Aorta (tissue), 5 donors: ENCODE measurements around the gene ZMYM4. TPM values are rescaled to one million over a fixed set of nuclear protein-coding genes. Genes with fewer than 3 reads are reported as not detected.
"Not testable (repeated sequence)": the region's sequence is repeated elsewhere in the genome, so short reads cannot be mapped to it uniquely, and the experiment has no call there.

Experiments used
- ATAC-seq: fragments of 200-7000 bp; cut with Tn5 transposase; one replicate; pipeline ENCODE4 v1.9.1; 2022; ENCODE audit warnings: moderate library complexity; ENCODE audit not compliant: low FRiP score
- DNase-seq, 2 donors: peaks; one replicate each; pipeline ENCODE4 v3.0.0-alpha.2; 2020
- H3K27ac ChIP-seq, 2 donors: one replicate each; pipeline ENCODE4 v1.5.1; 2013; ENCODE audit warnings: low read length in 2 of 2, mild to moderate bottlenecking in 2 of 2, moderate library complexity in 2 of 2, control low read depth in 1 of 2, inconsistent platforms in 1 of 2, low read depth in 1 of 2
- H3K27me3 ChIP-seq, 2 donors: one replicate each; pipeline ENCODE4 v1.6.1; 2013; ENCODE audit warnings: control low read depth in 1 of 2, low read length in 1 of 2, mild to moderate bottlenecking in 1 of 2, moderate library complexity in 1 of 2; ENCODE audit not compliant: insufficient read depth in 2 of 2, control insufficient read depth in 1 of 2
- H3K36me3 ChIP-seq, 2 donors: one replicate each; pipeline ENCODE4 v1.6.1; 2013; ENCODE audit warnings: control low read depth in 1 of 2, low read length in 1 of 2, mild to moderate bottlenecking in 1 of 2; ENCODE audit not compliant: insufficient read depth in 2 of 2, control insufficient read depth in 1 of 2
- H3K4me1 ChIP-seq, 2 donors: one replicate each; pipeline ENCODE4 v1.6.1; 2013; ENCODE audit warnings: low read length in 2 of 2, control low read depth in 1 of 2, mild to moderate bottlenecking in 1 of 2, moderate library complexity in 1 of 2; ENCODE audit not compliant: insufficient read depth in 2 of 2, control insufficient read depth in 1 of 2
- H3K4me3 ChIP-seq, 2 donors: one replicate each; pipeline ENCODE4 v1.5.1; 2013; ENCODE audit warnings: low read length in 2 of 2, control low read depth in 1 of 2, mild to moderate bottlenecking in 1 of 2
- H3K9me3 ChIP-seq: one replicate; pipeline ENCODE4 v1.6.1; 2013; ENCODE audit warnings: mild to moderate bottlenecking, low read length; ENCODE audit not compliant: control insufficient read depth
- WGBS, 2 donors: extraction: QIAGEN DNeasy Blood & Tissue Kit; methylation state at CpG; one replicate each; pipeline ENCODE4 v1.1.7; 2013; 5-methylcytosine and 5-hydroxymethylcytosine counted together
- intact Hi-C, 2 donors: fragments of 100-400 bp; cut with DNase I; formaldehyde crosslinking; loops; one replicate each; pipeline versions ENCODE4 v1.14.2 to v1.15.0; 2022
- long read RNA-seq, 2 donors: library from polyadenylated mRNA; unstranded; transcript quantifications; one replicate each; pipeline ENCODE4 v2.0.0, GENCODE V29; 2020 to 2021
- polyA plus RNA-seq, 2 donors: library from polyadenylated mRNA; stranded (reverse); fragments of 200-250 nt; gene quantifications; one replicate each; pipeline ENCODE4 v1.2.3, GENCODE V29; 2013
- total RNA-seq, 2 donors: library from RNA; stranded (reverse); fragmentation: NEBNext Ultra II Directional; extraction: Animal tissue kit (Norgen Biotek cat#: 25700); gene quantifications; one replicate each; pipeline ENCODE4 v1.2.1, GENCODE V29; 2021
- donor health status: healthy with polysubstance abuse.
- donor health status: Bipolar disorder and iron deficiency.
- donor health status: DM: no; HTN: no; CAD: no.
- donor health status: DM: no; HTN: no; CAD: no.
- donor health status: DM: yes; HTN: yes; CAD: no.

Gene ZMYM4
- total RNA-seq (10 to 100 TPM; 54.9 to 57.0 TPM), polyA plus RNA-seq (10 to 100 TPM in 1 of 2 donors, 1 to 10 TPM in 1; 6.6 to 10.9 TPM)
- long read RNA-seq, donor 1, partial matches to known transcripts, result 10 of 22 reads
- long read RNA-seq, donor 1, other reads (novel, unspliced or antisense), result 12 of 22 reads
- long read RNA-seq, donor 2, full-length matches to known transcripts, result 1 of 19 reads
- long read RNA-seq, donor 2, partial matches to known transcripts, result 9 of 19 reads
- long read RNA-seq, donor 2, other reads (novel, unspliced or antisense), result 9 of 19 reads

- no peaks in the 10 kb centered on the region for H3K36me3 ChIP-seq
- H3K4me1 ChIP-seq, result peaks cover 0 to 1% of the 10 kb centered on the region in 2 donors
- 2 to 3% methylated on average over 57 to 65 of the region's 65 CpGs for WGBS, 2 donors
- H3K27me3 ChIP-seq, result no peaks in the 10 kb centered on the region
- H3K4me3 ChIP-seq, result peak within 1 kb of the TSS; percentile 85 to 88
- intact Hi-C loops, result no loop called here
- H3K9me3 ChIP-seq, result no peaks in the 10 kb centered on the region
- ATAC-seq (peak; percentile 96), DNase-seq (peak; percentile 95 to 96)
- peak within 1 kb of the TSS in 1 of 2 donors; percentile 20 for H3K27ac ChIP-seq
These were observed at the start of gene ZMYM4 for GRCh38 chr1:35268282-35269200. Gene ZMYM4, plus strand, starts transcription at chr1:35268709. Its CDS starts 338 bp downstream, at chr1:35269047.

- H3K36me3 ChIP-seq, result no peaks in the 10 kb centered on the region
- intact Hi-C loops, result no loop called here
- H3K27me3 ChIP-seq, result no peaks in the 10 kb centered on the region
- no peak overlapping the region for H3K27ac ChIP-seq
- no peaks in the 10 kb centered on the region for H3K4me1 ChIP-seq
- H3K9me3 ChIP-seq, result no peaks in the 10 kb centered on the region
- 47 to 50% methylated on average over 2 of the region's 2 CpGs for WGBS, 2 donors
- H3K4me3 ChIP-seq, result no peak overlapping the region
- DNase-seq (no peak), ATAC-seq (no peak)
These were observed 47.5 kb upstream of the ZMYM4 start for GRCh38 chr1:35220976-35221375.

DNA sequence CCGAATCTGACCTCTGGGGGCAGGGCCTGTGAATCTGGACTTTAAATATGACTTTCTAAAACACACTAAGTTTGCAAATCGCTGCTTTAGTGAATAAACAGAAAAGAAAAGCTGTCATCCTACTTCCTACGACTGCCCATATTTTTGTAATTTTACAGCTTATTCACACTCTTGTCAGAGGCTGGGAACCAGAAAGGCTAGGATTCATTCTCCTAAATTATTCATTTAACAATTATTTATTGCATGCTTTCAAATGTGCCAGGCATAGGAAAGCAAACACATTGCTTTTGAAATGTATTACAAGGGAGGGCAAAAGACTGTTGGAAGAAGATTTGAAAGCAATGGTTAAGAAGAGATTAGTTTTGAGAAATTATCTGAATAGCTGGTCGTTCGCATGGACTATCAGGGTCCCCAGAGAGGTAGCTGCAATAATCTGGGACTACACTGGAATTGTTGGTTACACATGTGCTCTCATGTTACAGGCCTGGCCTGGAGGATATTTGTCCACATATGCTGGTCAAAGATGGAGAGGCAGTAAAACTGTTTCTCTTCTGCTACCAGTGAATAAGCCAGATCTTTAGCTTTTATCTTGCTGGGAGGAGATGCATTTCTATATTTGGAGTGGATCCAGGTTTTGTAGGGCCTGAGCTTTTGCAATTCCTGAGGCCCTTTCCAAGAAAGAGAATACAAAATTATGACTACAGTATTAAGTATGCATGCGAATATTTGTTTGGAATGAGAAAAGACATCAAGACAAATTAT, 46.0 kb upstream of the ZMYM4 start:
- Histone ChIP-seq H3K27ac (no peak overlapping the region), H3K4me1 (no peaks in the 10 kb centered on the region), H3K27me3 (no peaks in the 10 kb centered on the region), H3K36me3 (no peaks in the 10 kb centered on the region), H3K4me3 (no peak overlapping the region), H3K9me3 (no peaks in the 10 kb centered on the region)
- DNase-seq, result no peak
- intact Hi-C loops, result no loop called here
- WGBS, 2 donors, result 35 to 51% methylated on average over 6 of the region's 6 CpGs
- peak; percentile 79 for ATAC-seq

- intact Hi-C loops, result no loop called here
- H3K27ac ChIP-seq, result no peak overlapping the region
These were observed 45.4 kb upstream of the ZMYM4 start for GRCh38 chr1:35223084-35223630.

DNA sequence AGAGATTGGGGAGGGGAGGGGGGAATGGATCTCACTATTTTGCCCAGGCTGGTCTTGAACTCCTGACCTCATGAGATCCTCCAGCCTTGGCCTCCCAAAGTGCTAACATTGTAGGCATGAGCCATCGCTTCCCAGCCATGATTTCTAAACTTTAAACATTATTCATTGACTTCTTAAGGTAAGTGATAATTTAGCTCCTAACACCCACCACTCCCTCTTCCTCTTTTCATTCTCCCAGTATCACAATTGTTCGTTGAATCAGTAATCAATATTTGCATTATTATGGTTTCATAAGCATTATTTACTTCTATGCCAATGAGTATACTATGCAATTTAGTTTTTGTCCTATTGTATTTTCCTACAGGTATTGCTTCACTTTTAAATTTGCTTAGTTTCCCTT, 42.0 kb upstream of the ZMYM4 start:
- WGBS, 2 donors, result 91 to 98% methylated on average over 2 of the region's 2 CpGs
- no peaks in the 10 kb centered on the region for H3K9me3 ChIP-seq
- intact Hi-C loops, result no loop called here
- H3K4me1 ChIP-seq, result no peaks in the 10 kb centered on the region
- H3K36me3 ChIP-seq, result no peaks in the 10 kb centered on the region
- no peak overlapping the region for H3K4me3 ChIP-seq
- no peak for ATAC-seq
- no peak overlapping the region for H3K27ac ChIP-seq
- no peaks in the 10 kb centered on the region for H3K27me3 ChIP-seq
- DNase-seq, result no peak

More at GRCh38 chr1:35223084-35223630, 45.4 kb upstream of the ZMYM4 start:
- no peak for DNase-seq
- H3K36me3 ChIP-seq, result no peaks in the 10 kb centered on the region
- H3K4me3 ChIP-seq, result no peak overlapping the region
- no peaks in the 10 kb centered on the region for H3K4me1 ChIP-seq
- no peaks in the 10 kb centered on the region for H3K27me3 ChIP-seq
- WGBS, 2 donors, result 83 to 87% methylated on average over 4 of the region's 4 CpGs
- H3K9me3 ChIP-seq, result no peaks in the 10 kb centered on the region
- no peak for ATAC-seq

DNA sequence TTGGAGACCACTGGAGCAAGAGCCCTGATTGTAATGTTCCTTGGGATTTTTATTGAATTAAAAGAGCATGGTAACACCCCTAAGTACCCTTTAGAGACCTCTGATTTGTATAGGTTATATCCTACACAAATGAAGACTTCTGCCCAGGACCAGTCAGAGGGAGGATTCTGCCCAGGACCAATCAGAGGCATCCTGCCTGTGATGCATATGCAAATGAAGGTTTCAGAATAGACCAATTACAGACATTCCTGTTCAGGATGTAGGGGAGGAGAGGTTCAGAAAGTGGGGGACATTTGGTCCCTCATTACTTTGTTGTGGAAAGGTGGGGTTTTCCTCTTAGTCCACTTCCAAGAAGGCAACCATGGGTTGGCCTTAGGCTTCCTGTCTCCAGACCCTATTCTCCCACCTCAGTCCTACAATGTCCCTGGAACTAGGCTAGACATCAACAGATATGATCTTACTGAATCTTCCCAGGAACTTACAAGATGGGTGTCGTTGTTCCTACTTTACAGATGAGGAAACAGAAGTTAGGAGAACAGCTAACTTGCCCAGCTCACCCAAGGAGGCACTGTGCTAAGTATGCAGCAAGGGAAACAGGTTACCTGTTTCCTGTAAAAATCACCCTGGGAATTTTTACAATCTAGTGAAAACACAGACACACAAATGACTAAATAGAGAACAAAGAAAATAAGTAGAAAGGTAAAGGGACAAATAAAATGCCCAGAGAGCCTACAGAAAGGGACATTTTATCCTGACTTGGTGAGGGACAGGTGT, 38.7 kb upstream of the ZMYM4 start:
- no peak overlapping the region for H3K27ac ChIP-seq
- H3K36me3 ChIP-seq, result no peaks in the 10 kb centered on the region
- ATAC-seq, result no peak
- H3K27me3 ChIP-seq, result no peaks in the 10 kb centered on the region
- intact Hi-C loops, result no loop called here
- no peak for DNase-seq
- no peak overlapping the region for H3K4me3 ChIP-seq
- H3K4me1 ChIP-seq, result no peaks in the 10 kb centered on the region
- 67 to 80% methylated on average over 1 of the region's 1 CpG for WGBS, 2 donors
- H3K9me3 ChIP-seq, result no peaks in the 10 kb centered on the region

DNA sequence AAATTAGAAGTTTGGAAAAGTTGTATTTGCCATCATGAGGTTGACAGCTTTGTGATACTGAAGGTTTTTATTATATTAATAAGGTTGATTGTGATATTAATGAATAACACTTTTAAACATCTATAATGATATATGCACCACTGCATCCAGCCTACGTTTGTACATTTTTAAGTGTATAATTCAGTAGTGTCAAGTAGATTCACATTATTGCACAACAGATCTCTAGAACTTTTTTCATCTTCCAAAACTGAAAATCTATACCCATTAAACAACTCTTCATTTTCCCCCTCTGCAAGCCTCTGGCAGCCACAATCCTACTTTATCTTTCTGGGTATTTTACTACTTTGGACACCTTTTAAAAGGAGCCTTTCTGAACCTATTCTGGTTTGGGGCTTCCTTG, 37.2 kb upstream of the ZMYM4 start:
- Histone ChIP-seq H3K4me1 (no peaks in the 10 kb centered on the region), H3K27ac (no peak overlapping the region), H3K27me3 (no peaks in the 10 kb centered on the region), H3K4me3 (no peak overlapping the region), H3K36me3 (no peaks in the 10 kb centered on the region), H3K9me3 (no peaks in the 10 kb centered on the region)
- WGBS, 2 donors, result 57 to 65% methylated on average over 1 of the region's 1 CpG
- intact Hi-C loops, result no loop called here
- no peak for ATAC-seq
- no peak for DNase-seq

GRCh38 chr1:35236772-35237171, 31.7 kb upstream of the ZMYM4 start:
- H3K36me3 ChIP-seq, intact Hi-C loops, DNase-seq, H3K4me3 ChIP-seq, H3K4me1 ChIP-seq, H3K9me3 ChIP-seq, H3K27me3 ChIP-seq, H3K27ac ChIP-seq, ATAC-seq: not testable (repeated sequence)
- WGBS, 2 donors, result 93% methylated on average over 2 of the region's 2 CpGs
